Measurements from ENCODE around the gene STING1.

Gene STING1

DNA sequence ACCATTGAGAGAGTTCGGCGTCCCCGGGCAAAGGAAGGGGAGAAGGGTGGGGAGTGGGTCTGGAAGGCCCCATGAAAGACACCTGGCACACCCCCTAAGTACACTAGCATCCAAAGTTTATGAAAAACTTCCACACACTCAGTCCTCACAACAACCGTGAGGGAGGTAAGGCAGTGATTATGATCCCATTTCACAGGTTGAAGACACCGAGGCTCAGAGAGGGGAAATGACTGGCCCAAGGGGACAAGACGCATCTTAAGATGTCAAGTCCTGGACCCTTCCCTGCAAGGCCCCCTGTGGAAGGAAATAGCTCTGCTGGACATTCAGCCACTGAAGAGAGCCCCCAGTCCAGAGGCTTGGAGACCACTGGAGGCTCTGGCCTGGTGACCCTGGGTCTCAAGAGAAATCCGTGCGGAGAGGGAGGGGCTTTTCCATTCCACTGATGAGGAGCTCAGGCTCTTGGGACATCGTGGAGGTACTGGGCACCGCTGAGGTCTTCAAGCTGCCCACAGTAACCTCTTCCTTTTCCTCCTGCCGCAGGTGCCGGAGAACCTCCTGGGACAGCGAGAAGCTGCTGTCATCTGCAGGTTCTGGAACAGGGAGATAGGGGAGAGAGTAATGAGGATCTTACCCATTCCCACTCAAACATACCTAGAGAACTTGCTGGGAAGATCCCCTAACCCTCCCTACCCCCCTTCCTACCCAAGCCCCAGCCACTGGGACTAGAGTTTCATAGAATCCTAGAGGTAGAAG is 6.5 kb downstream of the STING1 start:
- TF ChIP-seq, protein P1, sequence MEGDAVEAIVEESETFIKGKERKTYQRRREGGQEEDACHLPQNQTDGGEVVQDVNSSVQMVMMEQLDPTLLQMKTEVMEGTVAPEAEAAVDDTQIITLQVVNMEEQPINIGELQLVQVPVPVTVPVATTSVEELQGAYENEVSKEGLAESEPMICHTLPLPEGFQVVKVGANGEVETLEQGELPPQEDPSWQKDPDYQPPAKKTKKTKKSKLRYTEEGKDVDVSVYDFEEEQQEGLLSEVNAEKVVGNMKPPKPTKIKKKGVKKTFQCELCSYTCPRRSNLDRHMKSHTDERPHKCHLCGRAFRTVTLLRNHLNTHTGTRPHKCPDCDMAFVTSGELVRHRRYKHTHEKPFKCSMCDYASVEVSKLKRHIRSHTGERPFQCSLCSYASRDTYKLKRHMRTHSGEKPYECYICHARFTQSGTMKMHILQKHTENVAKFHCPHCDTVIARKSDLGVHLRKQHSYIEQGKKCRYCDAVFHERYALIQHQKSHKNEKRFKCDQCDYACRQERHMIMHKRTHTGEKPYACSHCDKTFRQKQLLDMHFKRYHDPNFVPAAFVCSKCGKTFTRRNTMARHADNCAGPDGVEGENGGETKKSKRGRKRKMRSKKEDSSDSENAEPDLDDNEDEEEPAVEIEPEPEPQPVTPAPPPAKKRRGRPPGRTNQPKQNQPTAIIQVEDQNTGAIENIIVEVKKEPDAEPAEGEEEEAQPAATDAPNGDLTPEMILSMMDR (conservative IDR thresholded peaks at IDR 0.05; ENCODE audit: low read depth, low read length), result no peak
- no peak for DNase-seq (ENCODE audit: low read depth)

GRCh38 chr5:139474890-139475791 is 7.4 kb downstream of the STING1 start:
- DNase-seq (ENCODE audit: low read depth), result no peak
- no peak overlapping the region for H3K4me3 ChIP-seq (ENCODE audit: low read length)
- TF ChIP-seq, protein P1 (conservative IDR thresholded peaks at IDR 0.05; ENCODE audit: low read depth, low read length), result no peak

More for the DNA sequence above, 6.5 kb downstream of the STING1 start:
- no peak overlapping the region for H3K4me3 ChIP-seq (ENCODE audit: low read length)

- TF ChIP-seq, protein P1 (conservative IDR thresholded peaks at IDR 0.05; ENCODE audit: low read depth, low read length), result no peak
- H3K4me3 ChIP-seq (ENCODE audit: low read length), result no peak overlapping the region
- DNase-seq (ENCODE audit: low read depth), result no peak
Observed at GRCh38 chr5:139473565-139473964, 9.0 kb downstream of the STING1 start.

DNA sequence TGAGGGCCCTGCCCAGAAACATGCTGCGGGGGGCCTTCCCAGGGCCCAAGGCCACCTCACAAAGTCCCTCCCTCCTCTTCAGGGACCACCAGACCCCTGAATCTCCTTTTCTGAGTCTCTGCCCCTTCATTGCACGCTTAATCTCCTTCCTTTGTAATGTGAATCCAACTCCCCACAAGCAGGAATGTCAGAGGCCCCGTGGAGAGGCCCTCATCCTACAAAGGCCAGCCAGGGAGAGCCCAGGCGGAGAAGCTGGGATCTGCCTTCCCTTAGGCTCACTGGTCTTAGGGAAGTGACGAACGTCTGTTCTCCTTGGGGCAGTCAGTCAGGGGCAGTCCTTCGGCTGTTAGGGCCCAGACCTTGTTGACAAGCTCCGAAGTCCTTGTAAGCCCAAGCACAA is 9.5 kb downstream of the STING1 start:
- TF ChIP-seq, protein P1 (conservative IDR thresholded peaks at IDR 0.05; ENCODE audit: low read depth, low read length), result no peak
- DNase-seq (ENCODE audit: low read depth), result no peak

DNA sequence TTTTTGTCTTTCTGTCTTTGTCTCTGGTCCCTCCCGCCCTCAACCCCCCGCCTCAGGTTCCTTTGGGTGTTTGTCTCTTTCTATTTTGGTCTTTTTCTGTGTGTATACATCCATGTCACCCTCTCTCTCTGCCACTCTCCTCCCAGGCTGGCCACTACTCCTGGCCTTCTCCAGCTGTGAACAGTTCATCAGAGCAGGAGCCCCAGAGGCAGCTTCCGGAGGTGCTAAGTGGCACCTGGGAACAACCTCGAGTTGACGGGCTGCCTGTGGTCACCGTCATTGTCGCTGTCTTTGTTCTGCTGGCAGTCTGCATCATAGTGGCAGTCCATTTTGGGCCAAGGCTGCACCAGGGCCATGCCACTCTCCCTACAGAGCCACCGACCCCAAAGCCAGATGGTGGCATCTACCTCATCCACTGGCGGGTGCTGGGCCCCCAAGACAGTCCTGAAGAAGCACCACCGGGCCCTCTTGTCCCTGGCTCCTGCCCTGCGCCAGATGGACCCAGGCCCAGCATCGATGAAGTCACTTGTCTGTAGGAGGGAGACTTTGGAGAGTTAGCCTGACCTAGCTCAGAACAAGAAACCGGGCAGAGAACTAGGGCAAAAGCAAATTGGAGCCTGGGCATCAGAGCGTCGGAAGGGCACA is 10.1 kb downstream of the STING1 start:
- H3K4me3 ChIP-seq (ENCODE audit: low read length), result no peak overlapping the region
- DNase-seq (ENCODE audit: low read depth), result no peak
- TF ChIP-seq, protein P1 (conservative IDR thresholded peaks at IDR 0.05; ENCODE audit: low read depth, low read length), result no peak

More for the DNA sequence above, 9.5 kb downstream of the STING1 start:
- H3K4me3 ChIP-seq (ENCODE audit: low read length), result no peak overlapping the region

- TF ChIP-seq, protein P1 (conservative IDR thresholded peaks at IDR 0.05; ENCODE audit: low read depth, low read length), result no peak
- DNase-seq (ENCODE audit: low read depth), result no peak
- no peak within 1 kb of the TSS for H3K4me3 ChIP-seq (ENCODE audit: low read length)
Observed at GRCh38 chr5:139470821-139471300, 11.7 kb downstream of the STING1 start, which contains the start of gene SMIM33. Gene SMIM33 (plus strand): TSS chr5:139471004. CDS start chr5:139471122, 118 bp downstream.

Data from retinal pigment epithelial cell (primary cell).